SK-N-SH (cell line): ENCODE data around the gene TRABD2A.

Source experiments
- ELF1 ChIP-seq: IDR thresholded peaks from 2 replicates; pipeline ENCODE4 v1.4.0; 2012
- MEF2A ChIP-seq: IDR thresholded peaks from 2 replicates; pipeline ENCODE4 v1.4.0; 2012; ENCODE audit warnings: low read depth, borderline replicate concordance
- MXI1 ChIP-seq: IDR thresholded peaks from 2 replicates; pipeline ENCODE4 v1.6.1; 2012; ENCODE audit warnings: mild to moderate bottlenecking, low read depth, low read length, improper control_type of control experiment
- NFIC ChIP-seq: IDR thresholded peaks from 2 replicates; pipeline ENCODE4 v1.4.0; 2012; ENCODE audit warnings: borderline replicate concordance
- NRF1 ChIP-seq: IDR thresholded peaks from 2 replicates; pipeline ENCODE4 v1.6.1; 2012; ENCODE audit warnings: low read depth, mild to moderate bottlenecking, low read length
- POLR2AphosphoS5 ChIP-seq: IDR thresholded peaks from 2 replicates; pipeline ENCODE4 v1.6.1; 2012; ENCODE audit warnings: low read depth, low read length
- TAF1 ChIP-seq: IDR thresholded peaks from 2 replicates; pipeline ENCODE4 v1.6.1; 2012; ENCODE audit warnings: low read depth, mild to moderate bottlenecking, low read length, moderate library complexity, borderline replicate concordance
- YY1 ChIP-seq: IDR thresholded peaks from 2 replicates; pipeline ENCODE4 v1.4.0; 2012; ENCODE audit warnings: low read depth, mild to moderate bottlenecking
- TF ChIP-seq, protein P1 (sequence below): fragments of 200-600 bp; sonication (generic); IDR thresholded peaks from 2 replicates; pipeline ENCODE4 v1.6.1; 2017; ENCODE audit warnings: antibody characterized with exemption, mild to moderate bottlenecking, moderate library complexity
- TF ChIP-seq, protein P2 (sequence below): IDR thresholded peaks from 2 replicates; pipeline ENCODE4 v1.4.0; 2012; ENCODE audit warnings: low read depth, borderline replicate concordance
- TF ChIP-seq, protein P3 (sequence below): IDR thresholded peaks from 2 replicates; pipeline ENCODE4 v1.4.0; 2012; ENCODE audit warnings: low read depth
- TF ChIP-seq, protein P4 (sequence below): fragments of 150-350 bp; IDR thresholded peaks from 2 replicates; pipeline ENCODE4 v1.6.1; 2016; ENCODE audit warnings: mild to moderate bottlenecking, low read depth, low read length
- TF ChIP-seq, protein P5 (sequence below): IDR thresholded peaks from 2 replicates; pipeline ENCODE4 v1.6.1; 2012; ENCODE audit warnings: mild to moderate bottlenecking, low read depth, low read length, moderate library complexity

DNA sequence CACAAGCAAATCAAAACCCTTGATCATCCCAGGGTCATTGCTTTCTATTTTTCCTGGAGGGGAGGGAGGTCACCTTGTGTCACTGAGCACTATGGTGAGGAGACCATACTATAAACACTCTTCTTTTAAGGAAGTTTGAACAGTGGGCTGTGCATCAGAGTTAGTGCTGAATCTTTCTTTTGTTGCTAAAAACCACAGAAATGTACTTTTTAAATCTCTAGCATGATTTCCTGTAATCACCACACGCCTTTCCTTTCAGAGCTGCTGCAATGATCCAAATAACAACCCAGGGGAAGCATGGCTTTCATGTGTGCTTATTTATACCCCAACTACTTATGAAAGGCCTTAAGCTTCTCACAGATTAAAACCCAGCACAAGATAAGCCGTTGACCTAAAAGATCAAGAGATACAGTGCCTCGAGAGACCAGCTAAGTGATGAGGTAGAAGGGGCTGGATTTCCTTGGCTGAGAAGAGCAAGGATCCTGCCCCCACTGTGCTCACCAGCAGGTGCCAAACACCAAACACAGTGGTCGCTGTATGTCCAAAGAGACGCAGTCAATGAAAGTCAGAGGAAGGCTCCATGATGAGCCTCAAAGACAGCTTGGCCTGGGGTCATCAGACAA lies 34.7 kb downstream of the TRABD2A start:
- TF ChIP-seq, protein P1, sequence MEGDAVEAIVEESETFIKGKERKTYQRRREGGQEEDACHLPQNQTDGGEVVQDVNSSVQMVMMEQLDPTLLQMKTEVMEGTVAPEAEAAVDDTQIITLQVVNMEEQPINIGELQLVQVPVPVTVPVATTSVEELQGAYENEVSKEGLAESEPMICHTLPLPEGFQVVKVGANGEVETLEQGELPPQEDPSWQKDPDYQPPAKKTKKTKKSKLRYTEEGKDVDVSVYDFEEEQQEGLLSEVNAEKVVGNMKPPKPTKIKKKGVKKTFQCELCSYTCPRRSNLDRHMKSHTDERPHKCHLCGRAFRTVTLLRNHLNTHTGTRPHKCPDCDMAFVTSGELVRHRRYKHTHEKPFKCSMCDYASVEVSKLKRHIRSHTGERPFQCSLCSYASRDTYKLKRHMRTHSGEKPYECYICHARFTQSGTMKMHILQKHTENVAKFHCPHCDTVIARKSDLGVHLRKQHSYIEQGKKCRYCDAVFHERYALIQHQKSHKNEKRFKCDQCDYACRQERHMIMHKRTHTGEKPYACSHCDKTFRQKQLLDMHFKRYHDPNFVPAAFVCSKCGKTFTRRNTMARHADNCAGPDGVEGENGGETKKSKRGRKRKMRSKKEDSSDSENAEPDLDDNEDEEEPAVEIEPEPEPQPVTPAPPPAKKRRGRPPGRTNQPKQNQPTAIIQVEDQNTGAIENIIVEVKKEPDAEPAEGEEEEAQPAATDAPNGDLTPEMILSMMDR: no peak
- TF ChIP-seq POLR2AphosphoS5: no peak
- TF ChIP-seq, protein P2, sequence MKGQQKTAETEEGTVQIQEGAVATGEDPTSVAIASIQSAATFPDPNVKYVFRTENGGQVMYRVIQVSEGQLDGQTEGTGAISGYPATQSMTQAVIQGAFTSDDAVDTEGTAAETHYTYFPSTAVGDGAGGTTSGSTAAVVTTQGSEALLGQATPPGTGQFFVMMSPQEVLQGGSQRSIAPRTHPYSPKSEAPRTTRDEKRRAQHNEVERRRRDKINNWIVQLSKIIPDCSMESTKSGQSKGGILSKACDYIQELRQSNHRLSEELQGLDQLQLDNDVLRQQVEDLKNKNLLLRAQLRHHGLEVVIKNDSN: no peak
- no peak for TF ChIP-seq MXI1
- no peak for TF ChIP-seq MEF2A
- TF ChIP-seq, protein P3, sequence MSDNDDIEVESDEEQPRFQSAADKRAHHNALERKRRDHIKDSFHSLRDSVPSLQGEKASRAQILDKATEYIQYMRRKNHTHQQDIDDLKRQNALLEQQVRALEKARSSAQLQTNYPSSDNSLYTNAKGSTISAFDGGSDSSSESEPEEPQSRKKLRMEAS: no peak
- TF ChIP-seq, protein P4, sequence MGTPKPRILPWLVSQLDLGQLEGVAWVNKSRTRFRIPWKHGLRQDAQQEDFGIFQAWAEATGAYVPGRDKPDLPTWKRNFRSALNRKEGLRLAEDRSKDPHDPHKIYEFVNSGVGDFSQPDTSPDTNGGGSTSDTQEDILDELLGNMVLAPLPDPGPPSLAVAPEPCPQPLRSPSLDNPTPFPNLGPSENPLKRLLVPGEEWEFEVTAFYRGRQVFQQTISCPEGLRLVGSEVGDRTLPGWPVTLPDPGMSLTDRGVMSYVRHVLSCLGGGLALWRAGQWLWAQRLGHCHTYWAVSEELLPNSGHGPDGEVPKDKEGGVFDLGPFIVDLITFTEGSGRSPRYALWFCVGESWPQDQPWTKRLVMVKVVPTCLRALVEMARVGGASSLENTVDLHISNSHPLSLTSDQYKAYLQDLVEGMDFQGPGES: no peak
- TF ChIP-seq TAF1: no peak
- TF ChIP-seq NRF1: no peak
- TF ChIP-seq ELF1: no peak
- TF ChIP-seq, protein P5, sequence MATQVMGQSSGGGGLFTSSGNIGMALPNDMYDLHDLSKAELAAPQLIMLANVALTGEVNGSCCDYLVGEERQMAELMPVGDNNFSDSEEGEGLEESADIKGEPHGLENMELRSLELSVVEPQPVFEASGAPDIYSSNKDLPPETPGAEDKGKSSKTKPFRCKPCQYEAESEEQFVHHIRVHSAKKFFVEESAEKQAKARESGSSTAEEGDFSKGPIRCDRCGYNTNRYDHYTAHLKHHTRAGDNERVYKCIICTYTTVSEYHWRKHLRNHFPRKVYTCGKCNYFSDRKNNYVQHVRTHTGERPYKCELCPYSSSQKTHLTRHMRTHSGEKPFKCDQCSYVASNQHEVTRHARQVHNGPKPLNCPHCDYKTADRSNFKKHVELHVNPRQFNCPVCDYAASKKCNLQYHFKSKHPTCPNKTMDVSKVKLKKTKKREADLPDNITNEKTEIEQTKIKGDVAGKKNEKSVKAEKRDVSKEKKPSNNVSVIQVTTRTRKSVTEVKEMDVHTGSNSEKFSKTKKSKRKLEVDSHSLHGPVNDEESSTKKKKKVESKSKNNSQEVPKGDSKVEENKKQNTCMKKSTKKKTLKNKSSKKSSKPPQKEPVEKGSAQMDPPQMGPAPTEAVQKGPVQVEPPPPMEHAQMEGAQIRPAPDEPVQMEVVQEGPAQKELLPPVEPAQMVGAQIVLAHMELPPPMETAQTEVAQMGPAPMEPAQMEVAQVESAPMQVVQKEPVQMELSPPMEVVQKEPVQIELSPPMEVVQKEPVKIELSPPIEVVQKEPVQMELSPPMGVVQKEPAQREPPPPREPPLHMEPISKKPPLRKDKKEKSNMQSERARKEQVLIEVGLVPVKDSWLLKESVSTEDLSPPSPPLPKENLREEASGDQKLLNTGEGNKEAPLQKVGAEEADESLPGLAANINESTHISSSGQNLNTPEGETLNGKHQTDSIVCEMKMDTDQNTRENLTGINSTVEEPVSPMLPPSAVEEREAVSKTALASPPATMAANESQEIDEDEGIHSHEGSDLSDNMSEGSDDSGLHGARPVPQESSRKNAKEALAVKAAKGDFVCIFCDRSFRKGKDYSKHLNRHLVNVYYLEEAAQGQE: no peak
- no peak for TF ChIP-seq YY1
- TF ChIP-seq NFIC: no peak
